ENCODE measurements around the gene CARD19.
A peak's percentile ranks its signal among the peaks of the same experiment; 100 is the strongest.

CARD19 gene

GRCh38 chr9:93064392-93065134, 31.5 kb upstream of the CARD19 start:
- DNase-seq (ENCODE audit: low read depth) = no peak

DNA sequence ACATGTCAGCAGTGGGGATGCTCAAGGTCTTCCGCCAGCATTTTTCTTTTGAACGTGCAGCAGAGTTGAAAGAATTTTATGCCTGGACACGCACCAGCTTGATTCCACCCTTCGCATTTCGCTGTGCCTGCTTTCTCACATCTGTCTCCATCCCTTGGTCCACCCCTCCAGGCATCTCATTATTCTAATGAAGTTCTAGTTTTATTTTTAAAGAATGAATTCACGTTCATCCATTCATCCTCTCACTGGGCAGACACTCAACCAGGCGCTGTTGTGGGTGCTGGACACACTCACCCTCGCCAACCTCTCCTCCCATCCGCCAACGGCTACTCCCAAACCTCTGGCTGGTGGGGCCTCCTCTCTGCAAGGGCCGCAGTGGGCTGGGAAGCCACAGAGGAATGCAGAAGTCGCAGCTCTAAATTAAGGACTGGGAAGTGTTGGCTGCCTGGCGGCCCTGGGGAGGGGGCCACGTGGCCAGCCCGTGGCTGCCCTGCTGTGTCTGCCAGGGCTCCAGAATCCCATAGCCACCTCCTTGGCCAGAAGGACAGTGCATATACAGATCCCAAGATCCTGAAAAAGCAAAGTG, 30.8 kb upstream of the CARD19 start:
- no peak for DNase-seq (ENCODE audit: low read depth)

GRCh38 chr9:93066978-93067603, 28.9 kb upstream of the CARD19 start:
- peak; percentile 70 for DNase-seq (ENCODE audit: low read depth)

GRCh38 chr9:93068956-93069355, 27.1 kb upstream of the CARD19 start:
- DNase-seq (ENCODE audit: low read depth) = peak; percentile 81

DNA sequence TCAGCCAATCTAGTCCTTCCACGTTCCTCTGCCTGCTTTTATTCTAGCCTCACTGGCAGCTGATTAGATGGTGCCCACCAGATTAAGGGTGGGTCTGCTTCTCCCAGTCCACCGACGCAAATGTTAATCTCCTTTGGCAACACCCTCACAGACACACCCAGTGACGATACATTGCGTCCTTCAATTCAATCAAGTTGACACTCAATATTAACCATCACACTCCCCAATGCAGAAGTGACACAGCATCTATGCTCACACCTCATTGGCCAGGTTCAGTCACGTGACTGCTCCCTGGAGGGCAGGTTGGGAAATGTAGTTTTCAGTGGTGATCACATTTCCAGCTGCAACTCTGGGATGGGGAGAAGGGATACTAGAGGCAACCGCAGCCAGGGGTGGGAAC, 24.6 kb upstream of the CARD19 start:
- peak; percentile 66 for DNase-seq (ENCODE audit: low read depth)

GRCh38 chr9:93072383-93072795, 23.6 kb upstream of the CARD19 start:
- DNase-seq (ENCODE audit: low read depth) = peak; percentile 90

DNA sequence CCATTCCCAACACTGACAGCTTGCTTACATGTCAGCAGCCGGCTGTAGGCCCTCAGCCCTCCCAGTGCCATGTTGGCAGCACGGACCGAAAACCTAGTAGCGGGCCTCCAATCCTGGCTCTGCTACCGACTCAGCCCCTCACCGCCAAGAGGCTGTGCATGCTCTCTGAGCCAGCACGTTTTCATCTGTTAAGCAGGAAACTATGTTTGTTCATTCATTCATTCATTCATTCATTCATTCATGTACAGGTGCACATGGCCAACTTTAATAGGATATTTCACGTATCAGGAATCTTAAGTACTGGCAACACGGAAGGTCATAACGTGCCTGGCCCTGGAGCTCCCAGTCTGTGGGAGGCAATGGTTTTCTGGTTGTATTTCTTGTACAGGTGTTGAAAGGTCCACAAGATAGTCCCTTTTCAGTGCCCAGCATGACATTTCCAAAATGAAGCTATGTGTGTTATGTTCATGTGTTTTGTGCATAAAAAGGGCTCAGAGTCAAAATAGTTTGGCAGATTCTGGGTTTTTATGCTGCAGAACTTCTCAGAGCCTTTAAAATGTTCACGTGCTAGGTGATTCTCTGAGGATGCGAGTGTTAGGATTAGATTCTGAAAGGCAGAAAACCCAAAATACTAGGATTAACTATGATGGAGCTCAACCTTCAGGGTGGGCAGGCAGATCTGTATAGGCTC, 19.8 kb upstream of the CARD19 start:
- no peak for DNase-seq (ENCODE audit: low read depth)

DNA sequence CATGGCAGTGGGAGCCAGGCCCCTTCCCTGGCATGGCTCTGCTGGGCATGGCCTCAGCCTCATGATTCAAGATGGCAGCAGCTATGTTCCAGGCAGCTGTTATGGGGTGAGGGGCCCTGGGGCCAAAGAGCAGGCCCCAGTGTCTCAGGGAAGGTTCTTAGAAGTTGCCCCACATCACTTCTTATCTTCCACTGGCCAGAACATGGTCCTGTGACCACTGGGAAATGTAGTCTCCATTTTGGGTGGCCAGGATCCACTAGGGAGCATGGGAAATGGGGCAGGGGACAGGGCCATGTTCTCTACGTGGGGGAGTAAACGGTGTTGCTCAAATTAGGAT, 19.3 kb upstream of the CARD19 start:
- no peak for DNase-seq (ENCODE audit: low read depth)

GRCh38 chr9:93077367-93077766, 18.6 kb upstream of the CARD19 start:
- DNase-seq (ENCODE audit: low read depth) = no peak

DNA sequence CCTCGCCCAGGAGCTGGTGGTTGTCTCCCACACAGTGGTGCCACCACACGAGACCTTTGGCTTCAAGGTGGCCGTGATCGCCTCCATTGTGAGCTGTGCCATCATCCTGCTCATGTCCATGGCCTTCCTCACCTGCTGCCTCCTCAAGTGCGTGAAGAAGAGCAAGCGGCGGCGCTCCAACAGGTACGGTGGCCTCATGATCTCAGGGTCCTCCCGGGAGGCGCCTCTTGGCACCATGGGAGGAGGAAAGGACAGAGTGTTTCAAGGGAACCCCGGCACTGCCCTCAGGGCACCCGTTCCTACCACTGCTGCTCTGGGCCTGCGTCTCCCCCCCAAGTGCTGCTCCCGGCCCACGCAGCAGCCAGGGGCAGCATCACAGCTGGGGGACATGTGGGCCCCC, 18.2 kb upstream of the CARD19 start:
- no peak for DNase-seq (ENCODE audit: low read depth)

- no peak for DNase-seq (ENCODE audit: low read depth)
Measured at GRCh38 chr9:93079371-93079770, 16.6 kb upstream of the CARD19 start.

DNA sequence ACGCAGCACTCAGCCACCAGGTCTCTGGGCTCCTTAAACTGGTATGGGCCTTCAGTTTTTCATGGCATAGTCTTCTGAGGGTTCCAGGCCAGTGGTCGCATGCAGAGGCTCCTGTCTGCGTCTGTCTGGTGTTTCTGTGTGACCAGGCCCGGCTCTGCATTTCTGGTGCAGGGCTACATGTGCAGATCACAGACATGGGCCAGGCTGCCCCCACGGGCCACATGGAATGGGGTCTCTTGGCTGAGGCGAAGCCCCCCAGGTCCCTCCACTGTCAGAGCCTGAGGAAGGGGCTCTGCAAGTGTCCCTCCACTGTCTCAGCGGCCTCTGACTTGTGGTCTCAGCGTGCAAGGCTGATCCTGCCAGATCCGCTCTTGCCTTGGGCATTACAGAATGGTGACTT, 15.6 kb upstream of the CARD19 start:
- no peak for DNase-seq (ENCODE audit: low read depth)

GRCh38 chr9:93081081-93081529, 14.9 kb upstream of the CARD19 start:
- peak; percentile 86 for DNase-seq (ENCODE audit: low read depth)

DNA sequence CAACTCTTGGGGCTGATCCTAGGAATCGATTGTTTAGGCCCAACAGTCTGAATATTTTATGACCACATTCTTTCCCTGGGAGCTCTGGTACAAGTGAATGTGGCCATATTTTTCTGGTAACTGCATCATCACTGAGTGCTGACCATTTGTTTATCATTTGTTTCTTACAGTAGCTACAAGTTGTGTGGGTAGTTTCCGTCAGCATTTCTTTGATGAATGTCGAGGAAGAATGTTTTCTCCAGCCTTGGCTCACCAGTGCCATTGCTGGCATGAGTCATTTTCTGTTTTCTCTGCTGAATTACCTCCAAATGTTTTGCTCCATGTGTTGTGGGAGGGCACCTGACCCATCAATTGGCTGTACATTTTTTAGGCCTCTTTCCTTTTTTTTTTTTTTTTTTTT, 14.1 kb upstream of the CARD19 start:
- peak; percentile 99 for DNase-seq (ENCODE audit: low read depth)

DNA sequence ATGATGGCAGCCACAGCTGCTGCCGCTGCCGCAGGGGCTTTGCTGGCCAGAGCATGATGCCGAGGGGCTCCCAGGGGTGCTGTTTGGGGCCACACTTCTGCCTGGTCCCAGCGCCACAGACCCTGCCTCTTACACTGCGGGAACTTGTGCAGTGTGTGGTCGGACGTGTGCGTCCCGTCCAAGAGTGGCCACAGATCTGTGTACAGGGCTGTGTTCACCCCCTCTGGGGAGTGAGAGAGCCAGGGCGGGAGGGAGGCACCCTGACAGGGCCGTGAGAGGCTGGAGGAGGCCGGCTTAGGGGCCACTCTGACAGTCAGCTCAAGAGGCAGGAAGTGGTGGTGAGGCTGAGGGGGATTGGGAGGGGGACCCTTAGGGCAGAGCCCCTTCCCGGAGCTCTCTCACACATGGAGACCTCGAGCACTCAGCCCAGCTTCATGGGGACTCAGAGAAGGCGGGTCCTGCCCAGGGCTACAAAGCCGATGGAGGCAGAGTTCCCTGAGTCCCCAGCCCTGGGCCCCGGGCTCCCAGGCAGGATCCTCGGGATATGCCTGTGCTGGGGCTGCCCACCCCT, 13.1 kb upstream of the CARD19 start:
- DNase-seq (ENCODE audit: low read depth) = no peak

DNA sequence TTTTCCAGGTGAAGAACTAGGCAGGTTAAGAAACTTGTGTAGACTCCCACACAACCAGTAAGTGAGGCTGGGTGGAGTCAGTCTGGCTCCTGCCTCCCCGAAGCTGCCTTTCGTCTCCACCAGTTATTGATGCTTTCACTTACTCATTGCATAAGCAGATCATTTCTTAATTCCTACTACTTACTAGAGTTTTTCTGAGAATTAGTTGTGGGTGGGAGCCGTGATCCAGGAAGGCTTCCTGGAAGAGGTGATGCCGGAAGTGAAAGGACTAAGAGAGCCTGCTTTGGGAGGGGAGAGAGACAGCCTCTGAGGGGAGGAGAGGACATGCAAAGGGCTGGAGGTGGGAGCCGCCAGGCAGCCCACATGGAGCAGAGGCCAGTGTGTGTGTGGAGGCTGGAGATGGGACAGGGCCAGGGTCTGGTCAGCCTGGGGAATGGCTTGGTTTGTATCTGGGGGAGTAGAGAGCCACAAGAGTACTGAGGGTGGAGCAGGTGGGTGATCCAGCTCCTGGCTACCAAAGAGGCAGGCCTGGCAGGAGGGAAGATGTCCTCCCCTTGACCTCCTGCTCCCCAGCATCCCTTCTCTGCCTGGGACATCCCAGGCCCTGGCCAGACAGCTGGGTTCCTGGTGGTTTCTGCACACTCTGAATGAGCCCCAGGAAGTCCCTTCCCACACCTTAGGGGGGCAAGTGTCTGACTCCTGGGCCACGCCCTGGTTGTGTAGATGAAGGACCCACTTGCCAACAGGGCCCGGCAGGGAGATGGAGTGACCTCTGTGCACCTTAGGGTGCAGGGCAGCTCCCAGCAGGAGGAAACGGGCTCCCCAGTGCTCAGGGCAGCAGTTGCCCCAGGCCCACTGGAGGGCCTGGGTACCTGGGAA, 12.2 kb upstream of the CARD19 start:
- peak; percentile 77 for DNase-seq (ENCODE audit: low read depth)

- DNase-seq (ENCODE audit: low read depth) = no peak
Measured at GRCh38 chr9:93084471-93084881, 11.5 kb upstream of the CARD19 start.

DNA sequence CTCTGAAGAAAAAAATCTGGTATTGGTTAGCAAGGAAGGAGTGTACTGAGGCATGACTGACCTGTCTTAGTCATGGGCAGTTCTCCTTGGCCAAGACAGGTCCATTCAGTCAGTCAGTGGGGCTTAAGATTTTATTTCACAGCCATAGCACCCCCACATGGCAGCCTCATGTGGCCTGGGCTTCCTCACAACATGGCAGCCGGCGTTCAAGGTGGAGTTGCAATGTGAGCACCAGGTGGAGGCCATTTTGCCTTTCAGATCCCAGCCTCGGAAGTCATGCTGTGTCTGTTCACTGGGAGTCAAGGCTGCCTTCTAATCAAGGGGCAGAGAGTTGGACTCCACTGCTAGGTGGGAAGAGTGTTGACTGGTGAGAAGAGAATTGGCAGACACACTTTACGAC, 10.3 kb upstream of the CARD19 start:
- no peak for DNase-seq (ENCODE audit: low read depth)

DNA sequence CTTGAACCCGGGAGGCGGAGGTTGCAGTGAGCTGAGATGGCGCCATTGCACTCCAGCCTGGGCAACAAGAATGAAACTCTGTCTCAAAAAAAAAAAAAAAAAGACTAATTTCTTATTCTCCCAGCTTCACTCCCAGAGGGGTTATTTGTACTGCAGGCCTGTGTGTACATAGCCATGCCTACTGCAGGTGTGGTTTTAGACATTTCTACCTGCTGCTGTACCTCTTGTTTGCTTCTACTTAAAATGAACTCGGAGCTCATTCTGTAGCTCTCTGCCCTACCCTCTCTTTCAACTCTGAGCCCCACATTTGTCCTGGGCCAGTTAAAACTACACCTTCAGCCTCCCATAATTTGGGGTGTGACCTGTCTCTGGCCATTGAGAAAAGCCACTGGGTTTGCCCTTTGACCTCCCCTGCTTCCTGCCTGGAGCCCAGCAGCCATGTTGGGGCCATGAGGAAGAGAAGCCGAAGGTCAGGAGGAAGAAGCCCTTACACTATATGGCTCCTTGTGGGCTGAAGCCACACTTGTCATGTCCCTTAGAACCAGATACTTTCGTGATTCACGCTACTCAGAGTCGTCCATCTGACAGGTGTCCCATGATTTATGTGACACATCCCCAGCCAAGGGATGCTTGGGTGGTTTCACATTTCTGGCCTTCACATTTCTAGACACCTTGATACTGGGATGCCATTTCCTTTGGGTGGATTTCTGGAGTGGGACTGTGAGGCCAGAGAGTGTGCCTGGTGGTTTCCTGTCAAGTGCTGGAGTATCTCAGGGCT, 9.4 kb upstream of the CARD19 start:
- no peak for DNase-seq (ENCODE audit: low read depth)

DNA sequence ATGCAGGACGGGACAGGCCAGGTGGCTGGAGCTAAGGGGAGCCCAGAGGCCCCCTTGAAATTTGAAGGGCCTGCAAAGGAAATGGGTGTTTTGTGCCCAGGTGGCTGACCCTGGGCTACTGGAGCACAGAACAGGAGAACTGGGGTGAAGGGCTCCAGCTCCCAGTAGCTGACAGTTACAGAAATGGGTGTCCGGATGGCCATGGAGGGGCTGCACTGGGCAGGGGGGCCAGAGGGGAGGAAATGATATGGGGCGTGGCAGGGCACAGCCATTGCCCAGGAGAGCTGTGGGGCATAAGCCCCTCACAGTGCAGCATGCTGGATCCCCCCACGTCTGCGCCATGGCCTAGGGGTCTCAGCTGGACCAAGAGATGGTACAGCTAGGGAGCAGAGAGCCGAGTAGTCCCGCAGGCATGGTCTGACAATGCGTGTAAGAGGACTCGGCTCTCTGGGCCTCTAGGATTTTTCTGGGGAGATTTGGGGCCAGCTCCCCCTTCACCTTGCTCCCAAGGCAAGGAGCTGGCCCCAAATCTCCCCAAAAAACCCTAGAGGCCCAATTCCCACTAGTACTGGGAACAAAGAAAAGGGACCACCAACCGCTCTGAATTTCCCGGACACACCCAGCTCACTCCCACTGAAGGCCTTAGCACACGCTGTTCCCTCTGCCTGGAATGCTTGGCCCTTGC, 7.9 kb upstream of the CARD19 start:
- no peak for DNase-seq (ENCODE audit: low read depth)

All from amniotic epithelial cell (primary cell).